Upper lobe of left lung (tissue), 4 donors: Measurements from ENCODE around the gene PADI1.

ENCODE experiments used
- EP300 ChIP-seq, 4 donors: sonication (generic); formaldehyde crosslinking; IDR thresholded peaks; one replicate each; pipeline ENCODE4 v1.5.1; 2017; ENCODE audit warnings: antibody characterized with exemption in 4 of 4, control low read depth in 2 of 4
- POLR2A ChIP-seq, 4 donors: fragments of 450-650 bp; IDR thresholded peaks; one replicate each; pipeline ENCODE4 v1.5.1; 2016 to 2017; ENCODE audit warnings: antibody characterized with exemption in 4 of 4, mild to moderate bottlenecking in 2 of 4
- POLR2AphosphoS5 ChIP-seq, 2 donors: sonication (generic); formaldehyde crosslinking; IDR thresholded peaks; one replicate each; pipeline ENCODE4 v1.5.1; 2017; ENCODE audit warnings: antibody characterized with exemption in 2 of 2
- TF ChIP-seq, protein P1 (sequence below), 6 experiments: fragments of 450-650 bp in 4 of 6; fragments of 200-600 bp in 2 of 6; sonication (generic) in 2 of 6; IDR thresholded peaks; one replicate each; pipeline ENCODE4 v1.5.1; 2016 to 2019; ENCODE audit warnings: antibody characterized with exemption in 6 of 6

DNA sequence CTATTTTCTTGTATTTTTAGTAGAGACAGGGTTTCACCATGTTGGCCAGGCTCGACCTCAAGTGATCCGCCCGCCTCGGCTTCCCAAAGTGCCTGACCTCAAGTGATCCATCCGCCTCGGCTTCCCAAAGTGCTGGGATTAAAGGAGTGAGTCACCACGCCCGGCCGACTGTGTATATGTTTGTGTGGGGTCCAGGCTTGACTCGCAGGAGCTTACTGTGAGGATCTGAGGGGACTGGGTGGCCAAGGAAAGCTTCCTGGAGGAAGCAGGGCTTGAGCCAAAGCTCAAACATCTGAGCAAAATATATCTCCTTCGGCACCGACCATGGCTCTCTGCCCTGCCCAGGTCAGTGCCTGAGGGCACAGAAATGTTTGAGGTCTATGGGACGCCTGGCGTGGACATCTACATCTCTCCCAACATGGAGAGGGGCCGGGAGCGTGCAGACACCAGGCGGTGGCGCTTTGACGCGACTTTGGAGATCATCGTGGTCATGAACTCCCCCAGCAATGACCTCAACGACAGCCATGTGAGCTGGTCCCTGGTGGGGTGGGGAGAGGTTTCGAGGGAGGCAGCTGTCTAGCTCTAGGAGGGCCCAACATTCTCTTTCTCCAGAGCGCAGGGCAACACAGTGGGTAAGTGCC, 54.4 kb downstream of the PADI1 start:
- TF ChIP-seq, protein P1, sequence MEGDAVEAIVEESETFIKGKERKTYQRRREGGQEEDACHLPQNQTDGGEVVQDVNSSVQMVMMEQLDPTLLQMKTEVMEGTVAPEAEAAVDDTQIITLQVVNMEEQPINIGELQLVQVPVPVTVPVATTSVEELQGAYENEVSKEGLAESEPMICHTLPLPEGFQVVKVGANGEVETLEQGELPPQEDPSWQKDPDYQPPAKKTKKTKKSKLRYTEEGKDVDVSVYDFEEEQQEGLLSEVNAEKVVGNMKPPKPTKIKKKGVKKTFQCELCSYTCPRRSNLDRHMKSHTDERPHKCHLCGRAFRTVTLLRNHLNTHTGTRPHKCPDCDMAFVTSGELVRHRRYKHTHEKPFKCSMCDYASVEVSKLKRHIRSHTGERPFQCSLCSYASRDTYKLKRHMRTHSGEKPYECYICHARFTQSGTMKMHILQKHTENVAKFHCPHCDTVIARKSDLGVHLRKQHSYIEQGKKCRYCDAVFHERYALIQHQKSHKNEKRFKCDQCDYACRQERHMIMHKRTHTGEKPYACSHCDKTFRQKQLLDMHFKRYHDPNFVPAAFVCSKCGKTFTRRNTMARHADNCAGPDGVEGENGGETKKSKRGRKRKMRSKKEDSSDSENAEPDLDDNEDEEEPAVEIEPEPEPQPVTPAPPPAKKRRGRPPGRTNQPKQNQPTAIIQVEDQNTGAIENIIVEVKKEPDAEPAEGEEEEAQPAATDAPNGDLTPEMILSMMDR (IDR thresholded peaks at IDR 0.05) = no peak
- TF ChIP-seq POLR2AphosphoS5 (IDR thresholded peaks at IDR 0.05) (no peak), POLR2A (IDR thresholded peaks at IDR 0.05) (no peak), EP300 (IDR thresholded peaks at IDR 0.05) (no peak)
